ENCODE measurements around the gene NCK2. TPM values are rescaled to one million over a fixed set of nuclear protein-coding genes. Genes with fewer than 3 reads are reported as not detected.

The NCK2 gene
- total RNA-seq, 2 donors from 2014 or later = 31.7 to 39.3 TPM

GRCh38 chr2:105917688-105918087 is 173.0 kb downstream of the NCK2 start:
- Histone ChIP-seq H3K4me1 (peaks cover 0 to 5% of the 10 kb centered on the region in 2 donors), H3K4me3 (no peak overlapping the region), H3K27ac (no peak overlapping the region), H3K9me3 (peaks cover 8 to 24% of the 10 kb centered on the region in 2 donors), H3K27me3 (no peaks in the 10 kb centered on the region), H3K36me3 (no peaks in the 10 kb centered on the region)
- no peak for DNase-seq (ENCODE audit: low spot score)
- no peak for TF ChIP-seq CTCF (IDR thresholded peaks at IDR 0.05)

- Histone ChIP-seq H3K27ac (no peak overlapping the region), H3K4me3 (no peak overlapping the region), H3K9me3 (peaks cover 8 to 18% of the 10 kb centered on the region in 2 donors), H3K27me3 (no peaks in the 10 kb centered on the region), H3K36me3 (no peaks in the 10 kb centered on the region), H3K4me1 (peaks cover 0 to 5% of the 10 kb centered on the region in 2 donors)
- no peak for TF ChIP-seq CTCF (IDR thresholded peaks at IDR 0.05)
- peak; percentile 57 for DNase-seq (ENCODE audit: low spot score)
These were observed 174.6 kb downstream of the NCK2 start for GRCh38 chr2:105919191-105919811.

GRCh38 chr2:105919826-105920225 is 175.1 kb downstream of the NCK2 start:
- DNase-seq (ENCODE audit: low spot score) = peak; percentile 47
- H3K27ac ChIP-seq = no peak overlapping the region
- H3K4me3 ChIP-seq = no peak overlapping the region

GRCh38 chr2:105924271-105924670 is 179.6 kb downstream of the NCK2 start:
- Histone ChIP-seq H3K36me3 (no peaks in the 10 kb centered on the region), H3K27ac (no peak overlapping the region), H3K9me3 (no peaks in the 10 kb centered on the region), H3K4me1 (peaks cover 0 to 5% of the 10 kb centered on the region in 2 donors), H3K27me3 (no peaks in the 10 kb centered on the region), H3K4me3 (no peak overlapping the region)
- no peak for TF ChIP-seq CTCF (IDR thresholded peaks at IDR 0.05)
- no peak for DNase-seq (ENCODE audit: low spot score)

More at GRCh38 chr2:105919826-105920225, 175.1 kb downstream of the NCK2 start:
- H3K27me3 ChIP-seq = no peaks in the 10 kb centered on the region
- peak in 1 of 2 donors; percentile 46 for TF ChIP-seq CTCF (IDR thresholded peaks at IDR 0.05)
- H3K4me1 ChIP-seq = peaks cover 0 to 5% of the 10 kb centered on the region in 2 donors
- no peaks in the 10 kb centered on the region for H3K36me3 ChIP-seq
- H3K9me3 ChIP-seq = peaks cover 5 to 13% of the 10 kb centered on the region in 2 donors

GRCh38 chr2:105924932-105925331 is 180.2 kb downstream of the NCK2 start:
- no peaks in the 10 kb centered on the region for H3K27me3 ChIP-seq
- no peaks in the 10 kb centered on the region for H3K36me3 ChIP-seq
- no peak for DNase-seq (ENCODE audit: low spot score)
- TF ChIP-seq CTCF (IDR thresholded peaks at IDR 0.05) = no peak
- H3K9me3 ChIP-seq = no peaks in the 10 kb centered on the region
- H3K27ac ChIP-seq = no peak overlapping the region
- H3K4me1 ChIP-seq = no peaks in the 10 kb centered on the region
- H3K4me3 ChIP-seq = no peak overlapping the region

DNA sequence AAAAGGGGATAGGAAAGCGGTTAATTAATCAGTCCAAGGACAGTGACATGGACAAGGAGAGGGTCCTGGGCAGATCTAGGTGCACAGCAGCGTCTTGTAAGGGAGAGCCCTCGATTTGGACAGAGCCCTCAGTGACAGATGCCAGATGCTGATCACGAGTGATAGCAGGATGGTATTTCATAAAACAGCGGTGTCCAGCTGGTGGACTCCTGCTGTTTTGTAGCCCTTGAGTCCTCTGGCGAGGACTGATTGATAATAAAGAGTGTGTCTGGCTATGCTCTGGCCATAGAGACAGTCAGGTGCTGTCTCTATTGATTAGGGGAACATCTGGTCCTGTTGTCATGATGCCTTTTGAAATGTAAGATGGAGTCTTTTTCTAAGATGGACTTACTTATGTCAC is 180.7 kb downstream of the NCK2 start:
- H3K4me3 ChIP-seq = no peak overlapping the region
- no peaks in the 10 kb centered on the region for H3K27me3 ChIP-seq
- DNase-seq (ENCODE audit: low spot score) = no peak
- H3K27ac ChIP-seq = no peak overlapping the region
- H3K36me3 ChIP-seq = no peaks in the 10 kb centered on the region
- no peak for TF ChIP-seq CTCF (IDR thresholded peaks at IDR 0.05)
- no peaks in the 10 kb centered on the region for H3K9me3 ChIP-seq
- H3K4me1 ChIP-seq = no peaks in the 10 kb centered on the region
